HepG2 (cell line): Measurements from ENCODE around the gene LRIG1. TPM values are rescaled to one million over a fixed set of nuclear protein-coding genes. Genes with fewer than 3 reads are reported as not detected.

Source experiments
- ARHGAP35 ChIP-seq: sonication (generic); formaldehyde crosslinking; IDR thresholded peaks from 2 replicates; pipeline ENCODE4 v1.9.0; 2022; ENCODE audit warnings: mild to moderate bottlenecking, inconsistent platforms, moderate library complexity, missing genetic modification reagents, borderline replicate concordance
- ASH2L ChIP-seq: fragments of 300-600, 200-600 bp; sonication (generic); IDR thresholded peaks from 2 replicates; pipeline ENCODE4 v1.7.0; 2017; ENCODE audit warnings: low read depth, mild to moderate bottlenecking, moderate library complexity, mixed read lengths, low read length; ENCODE audit not compliant: insufficient read length
- MAFF ChIP-seq: IDR thresholded peaks from 2 replicates; pipeline ENCODE4 v1.6.1; 2011; ENCODE audit warnings: low read depth, low read length, improper control_type of control experiment
- MAFK ChIP-seq, 2 experiments: IDR thresholded peaks in 1 of 2; conservative IDR thresholded peaks in 1 of 2; 2 replicates each; pipeline ENCODE4 v1.6.1; 2011; ENCODE audit warnings: improper control_type of control experiment in 2 of 2, low read length in 2 of 2
- MIER2 ChIP-seq: IDR thresholded peaks from 2 replicates; pipeline ENCODE4 v1.6.1; 2016; ENCODE audit warnings: missing biosample characterization, missing genetic modification reagents
- NFIC ChIP-seq: IDR thresholded peaks from 2 replicates; pipeline ENCODE4 v1.6.1; 2012; ENCODE audit warnings: mild to moderate bottlenecking, low read length, inconsistent platforms
- RXRA ChIP-seq: sonication (generic); formaldehyde crosslinking; IDR thresholded peaks from 2 replicates; pipeline ENCODE4 v1.5.1; 2020; ENCODE audit warnings: missing genetic modification reagents
- SP1 ChIP-seq, 2 experiments: fragments of 450-650 bp in 1 of 2; sonication (generic) in 1 of 2; formaldehyde crosslinking in 1 of 2; IDR thresholded peaks; 2 replicates each; pipeline versions ENCODE4 v1.4.0 to v1.6.1; 2016 to 2020; ENCODE audit warnings: missing genetic modification reagents in 1 of 2
- ZFX ChIP-seq: sonication (generic); formaldehyde crosslinking; IDR thresholded peaks from 2 replicates; pipeline ENCODE4 v1.4.0; 2020; ENCODE audit warnings: mild to moderate bottlenecking, low read depth, missing genetic modification reagents, moderate library complexity
- ZNF232 ChIP-seq: sonication (generic); formaldehyde crosslinking; IDR thresholded peaks from 2 replicates; pipeline ENCODE4 v1.4.0; 2020; ENCODE audit warnings: missing genetic modification reagents, borderline replicate concordance
- ZNF263 ChIP-seq: sonication (generic); formaldehyde crosslinking; IDR thresholded peaks from 2 replicates; pipeline ENCODE4 v1.4.0; 2020; ENCODE audit warnings: missing genetic modification reagents
- ZNF33B ChIP-seq: sonication (generic); formaldehyde crosslinking; IDR thresholded peaks from 2 replicates; pipeline ENCODE4 v1.5.1; 2020; ENCODE audit warnings: mild to moderate bottlenecking, missing genetic modification reagents
- ZNF367 ChIP-seq: sonication (generic); formaldehyde crosslinking; IDR thresholded peaks from 2 replicates; pipeline ENCODE4 v1.4.0; 2020; ENCODE audit warnings: missing genetic modification reagents, borderline replicate concordance
- ZNF510 ChIP-seq: sonication (generic); formaldehyde crosslinking; IDR thresholded peaks from 2 replicates; pipeline ENCODE4 v1.4.0; 2020; ENCODE audit warnings: low read depth, mild to moderate bottlenecking, missing genetic modification reagents
- ZNF670 ChIP-seq: sonication (generic); formaldehyde crosslinking; IDR thresholded peaks from 2 replicates; pipeline ENCODE4 v1.8.0; 2022; ENCODE audit warnings: mild to moderate bottlenecking, missing genetic modification reagents, borderline replicate concordance
- ZSCAN29 ChIP-seq: sonication (generic); formaldehyde crosslinking; conservative IDR thresholded peaks from 2 replicates; pipeline ENCODE4 v1.4.0; 2020; ENCODE audit warnings: mild to moderate bottlenecking, missing genetic modification reagents
- polyA plus RNA-seq, 8 experiments: library from polyadenylated mRNA; depleted of rRNA in 3 of 8; stranded (reverse) in 7 of 8; unstranded in 1 of 8; fragments of >200 nt; fragmentation: Illumina TruSeq in 4 of 8; extraction: Trizol in 4 of 8; gene quantifications; 2 replicates each; pipeline versions ENCODE4 v1.2.1 to v1.2.3, GENCODE V29; 2011 to 2016; ENCODE audit warnings: low read depth in 4 of 8, missing spikeins in 1 of 8, mixed read lengths in 1 of 8; ENCODE audit not compliant: insufficient read depth in 1 of 8
- total RNA-seq, 5 experiments: library from RNA; depleted of rRNA; stranded (reverse); fragments of >200 nt; fragmentation: Illumina TruSeq; extraction: Trizol; gene quantifications; 2 replicates each; pipeline ENCODE4 v1.2.3, GENCODE V29; 2016; ENCODE audit warnings: low read depth in 1 of 5
- TF ChIP-seq, protein P1 (sequence below): sonication (generic); formaldehyde crosslinking; IDR thresholded peaks from 2 replicates; pipeline ENCODE4 v1.4.0; 2020; ENCODE audit warnings: missing genetic modification reagents, borderline replicate concordance
- TF ChIP-seq, protein P2 (sequence below): sonication (generic); formaldehyde crosslinking; IDR thresholded peaks from 2 replicates; pipeline ENCODE4 v1.4.0; 2020; ENCODE audit warnings: missing genetic modification reagents
- TF ChIP-seq, protein P3 (sequence below): sonication (generic); formaldehyde crosslinking; IDR thresholded peaks from 2 replicates; pipeline ENCODE4 v1.4.0; 2020; ENCODE audit warnings: missing genetic modification reagents
- TF ChIP-seq, protein P4 (sequence below): sonication (generic); formaldehyde crosslinking; IDR thresholded peaks from 2 replicates; pipeline ENCODE4 v1.9.0; 2021; ENCODE audit warnings: missing genetic modification reagents, borderline replicate concordance
- TF ChIP-seq, protein P5 (sequence below): IDR thresholded peaks from 2 replicates; pipeline ENCODE4 v1.6.1; 2016; ENCODE audit warnings: missing genetic modification reagents, missing compliant biosample characterization

Gene LRIG1
- total and polyA plus RNA-seq, 2 of the 13 experiments (the other 11 are each of a cell fraction or from before 2014, with no cell fraction given) = 17.8 to 24.8 TPM

DNA sequence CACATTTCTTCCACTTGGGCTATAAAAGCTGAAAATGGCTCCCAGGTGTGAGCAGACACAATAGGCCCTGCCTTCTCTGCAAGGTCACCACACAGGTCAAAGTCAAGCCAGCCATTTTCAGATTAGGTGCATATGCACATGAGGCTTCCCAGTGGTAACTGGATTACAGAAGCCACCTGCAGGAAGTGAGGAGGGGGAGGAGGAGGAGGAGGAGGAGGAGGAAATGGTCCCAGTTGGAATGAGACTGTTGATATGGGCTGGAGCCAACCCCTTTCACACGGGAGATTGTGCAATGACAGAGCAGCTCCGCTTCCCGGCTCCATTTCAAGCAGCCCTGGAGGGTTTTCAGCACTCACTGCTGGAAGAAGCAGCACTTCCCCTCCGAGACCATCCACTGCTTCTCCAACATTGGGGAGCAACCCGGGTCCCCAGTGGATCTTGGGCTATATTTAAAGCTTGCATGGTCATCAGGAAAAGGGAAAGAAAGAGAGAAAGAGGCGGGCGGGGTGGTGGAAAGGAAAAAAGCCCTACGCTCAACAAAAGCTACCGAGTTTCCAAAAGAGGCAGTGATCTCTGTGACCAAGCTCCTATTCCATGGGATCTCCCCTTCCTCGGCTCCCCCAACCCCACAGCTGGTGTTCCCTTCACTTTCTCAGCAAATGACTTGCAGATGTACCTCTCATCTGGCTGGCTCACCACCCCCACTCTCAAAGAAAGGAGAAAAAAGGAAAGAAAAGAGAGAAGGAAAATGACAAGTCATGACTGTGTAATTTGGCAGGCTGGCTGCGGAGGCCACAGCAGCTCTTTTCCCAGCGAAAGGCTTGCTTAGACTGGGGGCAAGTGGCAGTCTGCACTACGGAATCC, 58.3 kb downstream of the LRIG1 start (continued):
- TF ChIP-seq ASH2L (no peak), ARHGAP35 (CRISPR knock-in tag) (no peak), ZNF670 (no peak), ZNF33B (CRISPR knock-in tag) (no peak), ZNF263 (CRISPR knock-in tag) (peak; percentile 95), MAFK (conservative IDR thresholded peaks at IDR 0.05 in 1 of 2, IDR thresholded peaks at IDR 0.05 in 1 of 2; ENCODE audit: low read length in 2 of 2) (no peak), MIER2 (CRISPR knock-in tag) (no peak), MAFF (no peak), ZNF367 (CRISPR knock-in tag) (no peak), ZNF510 (no peak), ZNF232 (no peak), ZSCAN29 (CRISPR knock-in tag) (no peak), NFIC (no peak), ZFX (no peak), RXRA (peak; percentile 36; the same call in 1 of the 2 replicates), SP1 (IDR thresholded peaks at IDR 0.05) (no peak), SP1 (CRISPR knock-in tag; IDR thresholded peaks at IDR 0.05) (no peak)
- TF ChIP-seq, protein P1, sequence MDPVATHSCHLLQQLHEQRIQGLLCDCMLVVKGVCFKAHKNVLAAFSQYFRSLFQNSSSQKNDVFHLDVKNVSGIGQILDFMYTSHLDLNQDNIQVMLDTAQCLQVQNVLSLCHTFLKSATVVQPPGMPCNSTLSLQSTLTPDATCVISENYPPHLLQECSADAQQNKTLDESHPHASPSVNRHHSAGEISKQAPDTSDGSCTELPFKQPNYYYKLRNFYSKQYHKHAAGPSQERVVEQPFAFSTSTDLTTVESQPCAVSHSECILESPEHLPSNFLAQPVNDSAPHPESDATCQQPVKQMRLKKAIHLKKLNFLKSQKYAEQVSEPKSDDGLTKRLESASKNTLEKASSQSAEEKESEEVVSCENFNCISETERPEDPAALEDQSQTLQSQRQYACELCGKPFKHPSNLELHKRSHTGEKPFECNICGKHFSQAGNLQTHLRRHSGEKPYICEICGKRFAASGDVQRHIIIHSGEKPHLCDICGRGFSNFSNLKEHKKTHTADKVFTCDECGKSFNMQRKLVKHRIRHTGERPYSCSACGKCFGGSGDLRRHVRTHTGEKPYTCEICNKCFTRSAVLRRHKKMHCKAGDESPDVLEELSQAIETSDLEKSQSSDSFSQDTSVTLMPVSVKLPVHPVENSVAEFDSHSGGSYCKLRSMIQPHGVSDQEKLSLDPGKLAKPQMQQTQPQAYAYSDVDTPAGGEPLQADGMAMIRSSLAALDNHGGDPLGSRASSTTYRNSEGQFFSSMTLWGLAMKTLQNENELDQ (CRISPR knock-in tag) = no peak
- TF ChIP-seq, protein P2, sequence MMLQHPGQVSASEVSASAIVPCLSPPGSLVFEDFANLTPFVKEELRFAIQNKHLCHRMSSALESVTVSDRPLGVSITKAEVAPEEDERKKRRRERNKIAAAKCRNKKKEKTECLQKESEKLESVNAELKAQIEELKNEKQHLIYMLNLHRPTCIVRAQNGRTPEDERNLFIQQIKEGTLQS = no peak
- TF ChIP-seq, protein P3, sequence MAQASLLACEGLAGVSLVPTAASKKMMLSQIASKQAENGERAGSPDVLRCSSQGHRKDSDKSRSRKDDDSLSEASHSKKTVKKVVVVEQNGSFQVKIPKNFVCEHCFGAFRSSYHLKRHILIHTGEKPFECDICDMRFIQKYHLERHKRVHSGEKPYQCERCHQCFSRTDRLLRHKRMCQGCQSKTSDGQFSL (CRISPR knock-in tag) = no peak
- TF ChIP-seq, protein P4, sequence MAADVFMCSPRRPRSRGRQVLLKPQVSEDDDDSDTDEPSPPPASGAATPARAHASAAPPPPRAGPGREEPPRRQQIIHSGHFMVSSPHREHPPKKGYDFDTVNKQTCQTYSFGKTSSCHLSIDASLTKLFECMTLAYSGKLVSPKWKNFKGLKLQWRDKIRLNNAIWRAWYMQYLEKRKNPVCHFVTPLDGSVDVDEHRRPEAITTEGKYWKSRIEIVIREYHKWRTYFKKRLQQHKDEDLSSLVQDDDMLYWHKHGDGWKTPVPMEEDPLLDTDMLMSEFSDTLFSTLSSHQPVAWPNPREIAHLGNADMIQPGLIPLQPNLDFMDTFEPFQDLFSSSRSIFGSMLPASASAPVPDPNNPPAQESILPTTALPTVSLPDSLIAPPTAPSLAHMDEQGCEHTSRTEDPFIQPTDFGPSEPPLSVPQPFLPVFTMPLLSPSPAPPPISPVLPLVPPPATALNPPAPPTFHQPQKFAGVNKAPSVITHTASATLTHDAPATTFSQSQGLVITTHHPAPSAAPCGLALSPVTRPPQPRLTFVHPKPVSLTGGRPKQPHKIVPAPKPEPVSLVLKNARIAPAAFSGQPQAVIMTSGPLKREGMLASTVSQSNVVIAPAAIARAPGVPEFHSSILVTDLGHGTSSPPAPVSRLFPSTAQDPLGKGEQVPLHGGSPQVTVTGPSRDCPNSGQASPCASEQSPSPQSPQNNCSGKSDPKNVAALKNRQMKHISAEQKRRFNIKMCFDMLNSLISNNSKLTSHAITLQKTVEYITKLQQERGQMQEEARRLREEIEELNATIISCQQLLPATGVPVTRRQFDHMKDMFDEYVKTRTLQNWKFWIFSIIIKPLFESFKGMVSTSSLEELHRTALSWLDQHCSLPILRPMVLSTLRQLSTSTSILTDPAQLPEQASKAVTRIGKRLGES (CRISPR knock-in tag) = no peak
- TF ChIP-seq, protein P5, sequence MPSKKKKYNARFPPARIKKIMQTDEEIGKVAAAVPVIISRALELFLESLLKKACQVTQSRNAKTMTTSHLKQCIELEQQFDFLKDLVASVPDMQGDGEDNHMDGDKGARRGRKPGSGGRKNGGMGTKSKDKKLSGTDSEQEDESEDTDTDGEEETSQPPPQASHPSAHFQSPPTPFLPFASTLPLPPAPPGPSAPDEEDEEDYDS (CRISPR knock-in tag) = no peak
